Measurements from ENCODE around the gene LYSMD4.

Gene LYSMD4

GRCh38 chr15:99731336-99732123, 1.7 kb downstream of the LYSMD4 start:
- Histone ChIP-seq H3K27ac (ENCODE audit: low read length) (0 out of 2 replicates have a peak overlapping the region, but pooled peaks have one; percentile 26), H3K36me3 (ENCODE audit: insufficient read depth, low read length) (peaks cover 20% of the 10 kb centered on the region), H3K27me3 (ENCODE audit: insufficient read depth, low read length, poor library complexity) (no peaks in the 10 kb centered on the region), H3K4me1 (ENCODE audit: insufficient read depth, low read length) (peaks cover 25% of the 10 kb centered on the region), H3K4me3 (ENCODE audit: low read depth in 1 of 2, low read length in 2 of 2) (peak overlapping the region in 1 of 2 experiments; percentile 80; a peak in 2 of 4 replicates), H2AFZ (ENCODE audit: low read depth, low read length) (no peak overlapping the region), H3K9me3 (ENCODE audit: insufficient read depth, low read length, severe bottlenecking) (no peaks in the 10 kb centered on the region), H3K4me2 (ENCODE audit: insufficient read depth, low read length) (peak overlapping the region; percentile 94), H4K20me1 (ENCODE audit: insufficient read depth, low read length) (no peaks in the 10 kb centered on the region), H3K79me2 (ENCODE audit: insufficient read depth, low read length) (peaks cover 17% of the 10 kb centered on the region), H3K9ac (ENCODE audit: low read depth, low read length) (0 out of 2 replicates have a peak overlapping the region, but pooled peaks have one; percentile 77)
- no peak for ATAC-seq (ENCODE audit: insufficient read depth, low read depth)
- TF ChIP-seq, protein P1, sequence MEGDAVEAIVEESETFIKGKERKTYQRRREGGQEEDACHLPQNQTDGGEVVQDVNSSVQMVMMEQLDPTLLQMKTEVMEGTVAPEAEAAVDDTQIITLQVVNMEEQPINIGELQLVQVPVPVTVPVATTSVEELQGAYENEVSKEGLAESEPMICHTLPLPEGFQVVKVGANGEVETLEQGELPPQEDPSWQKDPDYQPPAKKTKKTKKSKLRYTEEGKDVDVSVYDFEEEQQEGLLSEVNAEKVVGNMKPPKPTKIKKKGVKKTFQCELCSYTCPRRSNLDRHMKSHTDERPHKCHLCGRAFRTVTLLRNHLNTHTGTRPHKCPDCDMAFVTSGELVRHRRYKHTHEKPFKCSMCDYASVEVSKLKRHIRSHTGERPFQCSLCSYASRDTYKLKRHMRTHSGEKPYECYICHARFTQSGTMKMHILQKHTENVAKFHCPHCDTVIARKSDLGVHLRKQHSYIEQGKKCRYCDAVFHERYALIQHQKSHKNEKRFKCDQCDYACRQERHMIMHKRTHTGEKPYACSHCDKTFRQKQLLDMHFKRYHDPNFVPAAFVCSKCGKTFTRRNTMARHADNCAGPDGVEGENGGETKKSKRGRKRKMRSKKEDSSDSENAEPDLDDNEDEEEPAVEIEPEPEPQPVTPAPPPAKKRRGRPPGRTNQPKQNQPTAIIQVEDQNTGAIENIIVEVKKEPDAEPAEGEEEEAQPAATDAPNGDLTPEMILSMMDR (IDR thresholded peaks at IDR 0.05; ENCODE audit: borderline replicate concordance, extremely low read depth, low read length, poor library complexity, severe bottlenecking) = no peak
- no peak for TF ChIP-seq EZH2 (IDR thresholded peaks at IDR 0.05; ENCODE audit: borderline replicate concordance, low read depth, low read length, severe bottlenecking)
- DNase-seq = no peak

DNA sequence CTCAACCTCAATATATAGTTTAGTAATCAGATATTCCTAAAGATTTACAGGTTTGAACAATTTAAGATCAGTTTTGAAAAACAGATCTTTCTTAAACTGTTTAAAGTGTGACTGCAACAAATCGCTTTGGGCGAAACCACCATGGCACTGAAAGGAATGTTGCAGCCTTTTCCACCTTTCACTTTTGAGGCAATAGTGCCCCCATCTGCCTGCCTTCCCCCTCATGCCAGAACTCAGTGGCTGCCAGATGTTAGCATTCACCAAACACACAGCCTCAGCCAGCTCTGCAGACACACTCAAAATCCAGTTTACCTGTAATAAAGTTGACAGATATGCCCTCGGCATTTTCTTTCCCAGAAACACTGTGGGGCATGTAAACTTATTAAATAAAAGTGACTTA, 3.3 kb downstream of the LYSMD4 start:
- DNase-seq (peak; percentile 36), ATAC-seq (ENCODE audit: insufficient read depth, low read depth) (no peak)
- Histone ChIP-seq H3K9me3 (ENCODE audit: insufficient read depth, low read length, severe bottlenecking) (no peaks in the 10 kb centered on the region), H2AFZ (ENCODE audit: low read depth, low read length) (no peak overlapping the region), H3K4me2 (ENCODE audit: insufficient read depth, low read length) (no peak overlapping the region), H4K20me1 (ENCODE audit: insufficient read depth, low read length) (no peaks in the 10 kb centered on the region), H3K27ac (ENCODE audit: low read length) (no peak overlapping the region), H3K9ac (ENCODE audit: low read depth, low read length) (no peak overlapping the region), H3K36me3 (ENCODE audit: insufficient read depth, low read length) (peaks cover 20% of the 10 kb centered on the region), H3K79me2 (ENCODE audit: insufficient read depth, low read length) (peaks cover 17% of the 10 kb centered on the region), H3K4me3 (ENCODE audit: low read depth in 1 of 2, low read length in 2 of 2) (no peak overlapping the region), H3K27me3 (ENCODE audit: insufficient read depth, low read length, poor library complexity) (no peaks in the 10 kb centered on the region), H3K4me1 (ENCODE audit: insufficient read depth, low read length) (peaks cover 25% of the 10 kb centered on the region)
- TF ChIP-seq, protein P1 (IDR thresholded peaks at IDR 0.05; ENCODE audit: borderline replicate concordance, extremely low read depth, low read length, poor library complexity, severe bottlenecking) = peak; percentile 63
- TF ChIP-seq EZH2 (IDR thresholded peaks at IDR 0.05; ENCODE audit: borderline replicate concordance, low read depth, low read length, severe bottlenecking) = no peak

DNA sequence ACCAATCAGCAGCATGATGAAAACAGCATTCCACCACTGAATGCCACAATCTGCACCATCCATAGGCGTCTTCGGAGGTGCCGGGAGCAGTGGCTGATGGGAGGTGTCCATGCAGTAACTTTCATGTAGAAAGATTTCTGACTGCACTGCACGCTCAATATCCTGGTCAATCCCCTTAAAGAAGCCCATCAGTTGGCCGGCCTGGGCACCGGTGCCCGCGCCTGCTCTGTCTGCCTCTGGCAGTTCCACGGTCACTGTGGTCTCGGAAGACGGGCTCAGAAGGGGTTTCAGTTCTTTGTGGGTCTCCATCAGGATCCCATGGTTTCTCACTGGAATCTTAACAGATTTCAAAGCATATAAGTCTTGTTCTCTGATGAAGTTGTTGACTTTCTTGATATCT, 3.9 kb downstream of the LYSMD4 start:
- Histone ChIP-seq H3K4me3 (ENCODE audit: low read depth in 1 of 2, low read length in 2 of 2) (no peak overlapping the region), H3K4me1 (ENCODE audit: insufficient read depth, low read length) (peaks cover 25% of the 10 kb centered on the region), H3K9me3 (ENCODE audit: insufficient read depth, low read length, severe bottlenecking) (no peaks in the 10 kb centered on the region), H3K9ac (ENCODE audit: low read depth, low read length) (no peak overlapping the region), H3K27me3 (ENCODE audit: insufficient read depth, low read length, poor library complexity) (no peaks in the 10 kb centered on the region), H3K79me2 (ENCODE audit: insufficient read depth, low read length) (peaks cover 17% of the 10 kb centered on the region), H3K27ac (ENCODE audit: low read length) (no peak overlapping the region), H3K36me3 (ENCODE audit: insufficient read depth, low read length) (peaks cover 20% of the 10 kb centered on the region), H2AFZ (ENCODE audit: low read depth, low read length) (no peak overlapping the region), H4K20me1 (ENCODE audit: insufficient read depth, low read length) (no peaks in the 10 kb centered on the region), H3K4me2 (ENCODE audit: insufficient read depth, low read length) (no peak overlapping the region)
- TF ChIP-seq, protein P1 (IDR thresholded peaks at IDR 0.05; ENCODE audit: borderline replicate concordance, extremely low read depth, low read length, poor library complexity, severe bottlenecking) = no peak
- TF ChIP-seq EZH2 (IDR thresholded peaks at IDR 0.05; ENCODE audit: borderline replicate concordance, low read depth, low read length, severe bottlenecking) = no peak
- ATAC-seq (ENCODE audit: insufficient read depth, low read depth) = no peak
- no peak for DNase-seq
